GM10847 (cell line): ENCODE results near the gene GLCCI1.

Experiments used
- POLR2A ChIP-seq: IDR thresholded peaks from 2 replicates; pipeline ENCODE4 v1.6.1; 2011; ENCODE audit not compliant: insufficient read length; ENCODE audit errors: extremely low read depth

The GLCCI1 gene

DNA sequence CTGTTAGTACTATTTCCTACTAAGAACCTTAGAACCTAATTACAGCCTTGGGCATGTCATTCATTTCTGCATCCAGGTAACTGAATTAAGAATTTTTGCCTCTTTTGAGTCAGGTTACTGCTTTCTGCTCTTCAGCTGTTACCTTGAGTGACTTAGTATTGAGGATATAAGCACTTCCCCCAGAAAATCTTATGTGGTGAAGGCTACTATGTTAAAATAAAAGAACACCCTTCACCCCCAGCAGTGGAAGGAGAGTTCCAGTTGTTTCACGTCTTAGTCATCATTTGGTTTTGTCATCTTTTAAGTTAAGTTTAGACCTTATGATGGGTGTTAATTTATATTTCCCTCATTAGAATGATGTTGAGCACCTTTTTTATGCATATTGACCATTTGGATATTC lies 82.8 kb downstream of the GLCCI1 start:
- TF ChIP-seq POLR2A, result no peak

DNA sequence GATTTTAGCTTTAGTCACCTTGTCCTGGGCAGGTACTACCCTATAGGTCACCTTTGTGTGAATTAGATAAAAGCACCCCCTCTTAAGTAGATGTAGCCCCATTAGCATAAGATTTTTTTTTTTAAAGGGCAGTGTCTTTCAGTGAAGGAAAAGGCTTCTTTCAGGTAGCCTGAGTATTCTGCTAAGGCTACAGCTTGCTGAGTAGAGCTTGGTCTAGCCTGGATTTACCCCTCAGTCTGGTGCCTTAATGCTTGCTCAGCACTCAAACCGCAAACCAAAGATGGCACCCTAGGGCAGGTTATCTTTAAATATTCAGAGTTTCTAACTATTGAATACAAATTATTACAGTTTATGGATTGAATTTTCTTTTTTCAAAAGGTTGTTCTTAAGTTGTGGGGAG lies 83.4 kb downstream of the GLCCI1 start:
- TF ChIP-seq POLR2A, result no peak

DNA sequence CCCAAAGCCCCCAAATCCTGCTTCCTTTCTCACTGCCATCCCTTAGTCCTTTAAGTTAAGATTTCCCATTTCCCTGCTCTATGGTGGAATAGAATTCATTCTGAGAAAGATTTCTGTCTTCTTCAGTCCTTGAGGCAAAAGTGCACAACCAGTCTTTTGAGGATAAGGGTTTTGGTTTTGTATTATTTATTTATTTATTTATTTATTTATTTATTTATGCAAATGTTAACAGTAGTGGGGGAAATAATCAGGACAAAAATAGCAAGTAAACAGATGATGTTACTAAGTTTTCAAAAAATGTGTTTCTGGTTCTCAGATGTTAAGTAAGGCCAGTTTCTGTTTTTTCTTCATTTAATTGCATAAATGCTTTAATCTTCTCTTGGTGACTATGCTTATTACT lies 84.2 kb downstream of the GLCCI1 start:
- TF ChIP-seq POLR2A, result no peak

DNA sequence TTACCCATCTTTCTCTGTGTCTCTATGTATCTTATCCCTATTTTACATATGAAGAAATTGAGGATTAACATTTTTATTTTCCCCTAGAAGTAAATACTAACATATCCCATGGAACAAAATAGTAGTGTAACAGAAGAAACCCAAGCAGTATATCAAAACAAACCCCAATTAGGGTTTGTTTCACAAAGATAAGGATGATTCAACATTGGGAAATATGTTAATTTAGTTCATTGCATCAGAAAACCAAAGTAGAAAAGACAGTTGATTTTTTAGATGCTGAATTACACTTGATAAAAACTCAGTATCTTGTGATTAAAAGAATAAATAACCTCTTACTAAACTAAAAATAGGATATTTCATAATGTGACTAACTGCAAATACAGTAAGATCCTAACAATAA lies 87.8 kb downstream of the GLCCI1 start:
- no peak for TF ChIP-seq POLR2A

DNA sequence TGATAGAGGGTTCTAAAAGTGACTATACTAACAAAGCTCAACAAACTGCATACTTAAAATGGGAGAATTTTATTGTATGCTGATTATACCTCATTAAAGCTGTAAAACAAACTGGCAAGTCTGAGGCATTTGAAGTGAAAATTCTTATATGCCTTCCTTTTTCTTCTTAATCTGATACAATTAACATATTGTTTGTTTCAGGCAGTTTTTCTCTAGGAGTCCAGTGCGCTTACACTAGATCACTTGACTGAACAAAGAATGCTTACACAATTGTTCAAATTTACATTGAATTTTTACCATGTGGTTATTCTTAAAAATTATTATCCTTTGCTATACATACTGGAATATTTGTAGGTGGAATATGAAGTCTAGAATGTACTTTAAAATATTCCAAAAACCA lies 89.0 kb downstream of the GLCCI1 start:
- no peak for TF ChIP-seq POLR2A

DNA sequence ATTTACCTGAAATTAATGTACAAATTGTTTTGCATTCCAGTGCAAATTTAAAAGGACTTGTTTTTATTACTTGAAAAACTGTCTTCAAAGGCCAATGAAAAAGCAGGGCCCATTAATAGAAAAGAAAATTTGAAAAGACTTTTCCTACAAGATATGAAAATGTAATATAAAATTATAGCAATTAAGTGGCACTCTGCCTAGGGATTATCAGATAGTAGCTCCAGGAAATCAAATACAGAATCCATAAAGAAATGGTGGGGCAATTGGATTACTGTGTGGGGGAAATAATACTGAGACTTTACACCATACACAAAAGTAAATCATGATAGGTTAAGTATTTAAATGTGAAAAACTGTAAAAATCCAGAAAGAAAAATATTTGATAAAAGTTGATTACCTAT lies 89.7 kb downstream of the GLCCI1 start:
- TF ChIP-seq POLR2A, result no peak

DNA sequence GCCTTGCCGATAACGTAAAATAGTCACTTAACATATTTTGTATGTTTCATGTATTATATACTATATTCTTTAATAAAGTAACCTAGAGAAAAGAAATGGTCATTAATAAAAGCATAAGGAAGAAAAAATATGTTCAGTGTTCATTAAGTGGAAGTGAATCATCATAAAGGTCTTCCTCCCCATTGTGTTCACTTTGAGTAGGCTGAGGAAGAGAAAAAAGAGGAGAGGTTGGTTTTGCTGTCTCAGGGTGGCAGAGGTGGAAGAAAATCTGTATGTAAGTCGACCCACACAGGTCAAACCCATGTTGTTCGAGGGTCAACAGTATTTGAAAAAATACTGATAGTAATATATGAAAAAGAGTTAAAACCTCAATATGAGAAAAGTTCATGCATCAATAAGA lies 90.3 kb downstream of the GLCCI1 start:
- TF ChIP-seq POLR2A, result no peak

DNA sequence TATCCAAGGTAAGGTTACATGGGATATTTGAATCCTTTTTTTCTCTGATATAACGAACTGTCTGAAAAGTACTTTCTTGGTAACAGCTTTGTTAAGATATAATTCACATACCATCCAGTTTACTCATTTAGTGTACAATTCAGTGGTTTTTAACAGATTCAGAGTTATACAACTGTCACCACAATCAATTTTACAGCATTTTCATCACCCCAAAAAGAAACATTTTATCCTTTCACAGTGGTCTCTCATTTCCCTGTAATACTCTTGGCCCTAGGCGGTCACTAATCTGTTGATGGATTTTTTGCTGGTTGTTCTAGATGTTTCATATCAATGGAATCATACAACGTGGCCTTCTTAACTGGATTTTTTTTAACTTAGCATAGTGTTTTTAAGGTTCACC lies 91.6 kb downstream of the GLCCI1 start:
- no peak for TF ChIP-seq POLR2A

DNA sequence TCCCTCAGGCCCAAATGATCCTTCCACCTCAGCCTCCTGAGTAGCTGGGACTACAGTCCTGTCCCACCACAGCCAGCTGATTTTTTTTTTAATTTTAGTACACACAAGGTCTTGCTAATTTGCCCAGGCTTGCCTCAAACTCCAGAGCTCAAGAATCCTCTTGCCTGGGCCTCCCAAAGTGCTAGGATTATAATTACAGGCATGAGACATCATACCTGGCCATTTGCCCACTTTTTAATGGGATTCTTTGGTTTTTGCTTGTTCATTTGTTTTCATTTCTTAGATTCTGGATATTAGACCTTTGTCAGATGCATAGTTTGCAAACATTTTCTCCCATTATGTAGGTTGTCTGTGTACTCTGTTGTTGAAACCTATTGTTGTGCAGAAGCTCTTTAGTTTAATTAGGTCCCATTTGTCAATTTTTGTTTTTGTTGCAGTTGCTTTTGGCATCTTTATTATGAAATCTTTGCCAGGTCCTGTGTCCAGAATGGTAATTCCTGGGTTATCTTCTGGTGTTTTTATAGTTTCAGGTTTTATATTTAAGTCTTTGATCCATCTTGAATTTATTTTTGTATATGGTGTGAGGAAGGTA lies 95.2 kb downstream of the GLCCI1 start:
- TF ChIP-seq POLR2A, result no peak

DNA sequence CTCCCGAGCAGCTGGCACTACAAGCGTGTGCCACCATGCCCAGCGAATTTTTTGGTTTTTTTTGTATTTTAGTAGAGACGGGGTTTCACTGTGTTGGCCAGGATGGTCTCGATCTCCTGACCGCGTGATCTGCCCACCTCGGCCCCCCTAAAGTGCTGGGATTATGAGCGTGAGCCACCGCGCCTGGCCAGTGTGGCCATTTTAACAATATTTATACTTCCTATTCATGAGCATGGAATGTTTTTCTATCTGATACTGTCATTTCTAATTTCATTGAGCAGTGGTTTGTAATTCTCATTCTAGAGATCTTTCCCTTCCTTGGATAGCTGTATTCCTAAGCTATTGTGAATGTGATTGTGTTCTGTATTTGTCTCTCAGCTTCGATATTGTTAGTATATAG lies 96.2 kb downstream of the GLCCI1 start:
- no peak for TF ChIP-seq POLR2A

DNA sequence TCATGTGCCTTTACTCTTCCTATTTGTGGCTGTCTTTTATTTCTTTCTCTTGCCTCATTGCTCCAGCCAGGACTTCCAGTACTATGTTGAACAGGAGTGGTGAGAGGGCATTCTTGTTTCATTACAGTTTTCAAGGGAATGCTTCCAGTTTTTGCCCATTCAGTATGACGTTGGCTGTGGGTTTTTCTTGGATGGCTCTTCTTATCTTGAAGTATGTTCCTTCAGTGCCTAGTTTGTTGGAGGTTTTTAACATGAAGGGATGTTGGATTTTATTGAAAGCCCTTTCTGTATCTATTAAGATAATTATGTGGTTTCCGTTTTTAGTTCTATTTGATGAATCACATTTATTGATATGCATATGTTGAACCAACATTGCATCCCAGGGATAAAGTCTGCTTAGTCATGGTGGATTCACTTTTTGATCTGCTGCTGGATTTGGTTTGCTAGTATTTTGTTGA lies 96.8 kb downstream of the GLCCI1 start:
- no peak for TF ChIP-seq POLR2A

DNA sequence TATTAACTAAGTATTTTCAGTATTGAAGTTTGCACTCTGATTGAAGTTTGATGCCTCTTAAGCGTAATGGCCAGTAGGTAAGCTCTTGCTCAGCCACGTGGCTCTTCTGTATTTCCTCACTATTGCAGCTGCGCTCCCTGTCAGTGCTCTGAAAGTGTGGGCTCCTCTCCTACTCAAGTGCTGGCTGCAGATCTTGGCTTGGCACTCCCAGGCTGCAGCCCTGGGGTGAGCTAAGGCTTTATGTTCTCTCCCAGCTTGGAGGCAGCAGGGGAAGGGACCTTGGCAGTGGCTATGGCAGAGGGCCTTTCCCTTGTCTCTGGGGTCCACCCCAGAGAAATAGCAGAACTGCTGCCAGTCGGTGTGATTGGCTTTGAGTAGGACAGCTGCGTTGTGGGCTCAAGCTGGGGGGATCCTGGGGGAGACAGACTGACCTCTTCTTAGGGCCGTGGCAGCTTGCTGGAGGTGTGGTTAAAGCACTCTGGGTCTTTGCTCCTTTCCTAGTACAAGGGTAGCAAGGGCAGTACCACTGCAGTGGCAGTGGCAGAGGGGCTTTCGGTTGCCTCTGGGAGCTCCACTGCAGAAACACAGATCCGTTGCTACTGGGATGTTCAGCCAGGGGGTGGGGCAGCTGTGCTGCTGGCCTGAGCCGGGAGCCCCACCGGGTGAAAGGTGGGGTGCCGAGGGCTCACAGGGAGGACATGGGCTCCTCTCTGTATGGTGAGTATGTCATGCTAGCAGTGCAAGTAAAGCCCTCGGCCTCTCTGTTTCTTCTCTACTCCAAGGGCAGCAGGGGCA lies 100.5 kb downstream of the GLCCI1 start:
- no peak for TF ChIP-seq POLR2A

DNA sequence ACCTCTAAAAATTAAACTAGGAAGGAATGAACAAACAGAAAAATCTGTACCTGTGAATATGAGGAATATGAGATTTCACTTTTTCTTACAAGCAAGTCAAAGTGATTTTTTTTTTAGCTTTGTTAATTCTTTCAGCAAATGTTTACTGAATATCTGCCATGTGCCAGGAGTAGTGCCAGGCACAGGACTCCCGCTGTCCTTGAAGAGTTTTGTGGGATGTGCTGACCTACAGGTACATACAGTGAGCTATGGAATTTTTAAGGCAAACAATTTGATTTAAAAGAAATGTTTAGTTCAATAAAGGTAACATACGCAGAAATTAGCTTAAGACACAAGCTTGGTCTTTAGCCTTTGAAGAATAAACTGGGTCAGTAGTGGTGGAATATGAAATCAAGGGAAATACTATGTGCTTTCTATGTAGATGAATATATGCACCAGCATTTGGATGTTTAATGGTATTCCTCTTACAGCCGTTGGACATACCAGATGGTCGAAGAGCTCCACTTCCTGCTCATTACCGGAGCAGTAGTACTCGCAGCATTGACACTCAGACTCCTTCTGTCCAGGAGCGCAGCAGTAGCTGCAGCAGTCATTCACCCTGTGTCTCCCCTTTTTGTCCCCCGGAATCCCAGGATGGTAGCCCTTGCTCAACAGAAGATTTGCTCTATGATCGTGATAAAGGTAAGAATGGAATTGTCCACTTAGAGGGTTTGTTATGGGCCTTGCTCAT lies 102.0 kb downstream of the GLCCI1 start:
- TF ChIP-seq POLR2A, result no peak

DNA sequence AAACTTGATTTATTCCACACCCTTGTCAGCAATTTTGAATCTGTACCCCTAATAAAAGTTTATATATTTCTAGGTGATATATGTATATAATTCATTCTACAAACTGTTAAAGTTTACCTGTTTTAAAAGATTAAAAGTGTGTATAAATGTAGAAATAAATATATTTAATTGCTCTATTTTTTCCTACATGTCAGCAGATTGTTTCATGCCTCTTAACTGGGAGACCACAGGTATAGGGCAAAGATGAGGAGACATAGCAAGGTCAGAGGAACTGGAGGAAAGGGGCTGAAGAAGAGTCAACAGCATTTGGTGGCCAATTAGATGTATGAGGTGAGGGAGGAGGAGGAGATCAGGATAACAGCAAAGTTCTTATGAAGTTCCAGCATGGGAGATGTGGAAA lies 109.8 kb downstream of the GLCCI1 start:
- TF ChIP-seq POLR2A, result no peak

DNA sequence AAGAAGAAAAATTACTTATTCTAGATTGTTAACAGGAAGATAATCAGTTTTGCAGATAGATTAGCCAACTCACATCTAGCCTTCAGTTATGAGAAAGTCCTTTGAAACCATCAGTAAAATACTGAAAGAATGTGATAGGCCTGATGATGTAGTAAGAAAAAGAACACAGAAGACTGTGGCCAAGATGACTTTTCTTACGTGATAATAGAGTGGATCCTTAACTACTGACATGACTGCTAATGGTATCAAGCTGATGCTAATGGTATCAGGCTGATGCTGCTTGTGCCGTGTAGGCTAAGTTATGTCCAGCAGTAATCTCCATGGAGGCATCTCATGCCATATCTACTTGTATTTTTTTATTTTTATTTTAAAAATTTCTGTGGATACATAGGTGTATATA lies 114.2 kb downstream of the GLCCI1 start:
- TF ChIP-seq POLR2A, result no peak

DNA sequence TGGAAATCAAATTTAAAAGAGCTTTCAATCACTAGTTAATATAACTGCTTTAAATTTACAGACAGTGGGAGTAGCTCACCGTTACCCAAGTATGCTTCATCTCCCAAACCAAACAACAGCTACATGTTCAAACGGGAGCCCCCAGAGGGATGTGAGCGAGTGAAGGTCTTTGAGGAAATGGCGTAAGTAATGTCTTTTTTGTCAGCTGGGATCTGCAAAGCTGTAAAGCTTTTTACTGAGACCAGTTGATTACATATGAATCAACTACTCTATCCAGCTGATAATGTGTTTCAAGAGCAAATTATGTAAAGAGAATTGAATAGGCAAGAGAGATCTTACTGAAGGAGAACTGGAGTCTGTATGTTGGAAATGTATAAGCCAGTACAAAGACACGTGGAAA lies 116.2 kb downstream of the GLCCI1 start:
- no peak for TF ChIP-seq POLR2A

DNA sequence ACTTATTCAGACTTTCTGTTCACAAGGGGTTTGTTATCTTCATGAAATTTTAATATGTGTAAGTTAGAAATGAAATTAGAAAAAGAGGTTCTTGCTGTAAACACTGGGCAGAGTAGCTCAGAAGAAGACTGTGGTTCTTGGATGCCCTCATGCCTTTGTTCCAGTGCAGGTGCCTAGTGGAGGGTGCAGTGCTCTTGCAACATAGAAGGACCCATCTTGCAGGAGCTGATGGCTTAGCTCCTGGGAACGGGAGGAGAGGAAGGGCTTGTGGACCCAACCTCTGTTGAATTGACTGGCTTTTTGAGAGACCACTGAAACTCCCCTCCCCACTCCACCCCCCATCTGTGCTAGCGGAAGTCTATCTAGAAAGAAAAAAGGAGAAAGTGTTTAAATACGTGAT lies 116.8 kb downstream of the GLCCI1 start:
- no peak for TF ChIP-seq POLR2A

DNA sequence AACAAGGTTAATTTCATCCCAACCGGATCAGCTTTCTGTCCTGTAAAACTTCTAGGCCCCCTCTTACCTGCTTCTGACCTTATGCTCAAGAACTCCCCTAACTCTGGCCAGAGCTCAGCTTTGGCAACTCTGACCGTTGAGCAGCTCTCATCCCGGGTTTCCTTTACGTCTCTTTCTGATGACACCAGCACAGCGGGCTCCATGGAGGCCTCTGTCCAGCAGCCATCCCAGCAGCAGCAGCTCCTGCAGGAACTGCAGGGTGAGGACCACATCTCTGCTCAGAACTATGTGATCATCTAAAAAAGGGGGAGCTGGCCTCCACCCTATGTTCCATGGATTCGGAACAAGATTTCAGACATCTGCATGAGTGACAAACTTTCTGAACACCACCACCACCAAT lies 117.6 kb downstream of the GLCCI1 start:
- no peak for TF ChIP-seq POLR2A
